ENCODE measurements around the gene APC. TPM values are rescaled to one million over a fixed set of nuclear protein-coding genes. Genes with fewer than 3 reads are reported as not detected.

APC gene
- total RNA-seq, 1 experiment from 2014 or later = 24.9 TPM

DNA sequence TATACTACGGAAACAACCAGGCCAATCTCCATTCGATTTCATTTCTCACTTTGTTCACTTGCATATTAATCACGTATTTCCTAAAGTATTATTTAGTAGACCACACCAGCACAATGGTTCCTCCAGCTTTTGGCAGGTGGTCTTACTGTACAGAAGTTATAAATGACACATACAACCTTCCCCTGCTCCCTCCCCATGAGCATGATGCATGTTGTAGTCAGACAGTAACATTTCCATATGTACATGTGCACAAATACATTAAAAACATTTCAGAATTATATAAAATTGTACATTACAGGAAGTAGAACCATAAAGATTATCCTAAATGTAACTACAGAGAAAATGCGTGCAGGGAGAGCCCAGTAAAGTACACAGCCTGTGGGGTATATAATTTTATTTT, 140.4 kb downstream of the APC start:
- ChIA-PET POLR2A (interaction anchor here (0.9 to 2.2 kb wide), 10 partner anchors 11 to 1053 kb away, joined by 3 to 13 read pairs (median 4); partner anchors contain the start of gene SRP19), CTCF (interaction anchor here (0.7 to 1.4 kb wide), 3 partner anchors 18 to 326 kb away, joined by 3 to 4 read pairs (median 3); no protein-coding TSS in a partner anchor)
- no peaks in the 10 kb centered on the region for H3K27me3 Mint-ChIP-seq (ENCODE audit: insufficient read depth, unreplicated experiment)
- no peak for DNase-seq (ENCODE audit: unreplicated experiment)
- no TSS peak for BruUV-seq (replicated peaks)
- H3K4me1 Mint-ChIP-seq (ENCODE audit: insufficient read depth, unreplicated experiment) = peaks cover 20% of the 10 kb centered on the region
- no peaks in the 10 kb centered on the region for H3K9me3 Mint-ChIP-seq (ENCODE audit: unreplicated experiment)
- intact Hi-C loops (cut with micrococcal nuclease) = loop anchor here (5.0 kb wide), 1 partner anchor 44 kb away; the partner anchor contains the start of gene REEP5
- peaks cover 42% of the 10 kb centered on the region for H3K36me3 Mint-ChIP-seq (ENCODE audit: insufficient read depth, unreplicated experiment)
- TF ChIP-seq, protein P1, sequence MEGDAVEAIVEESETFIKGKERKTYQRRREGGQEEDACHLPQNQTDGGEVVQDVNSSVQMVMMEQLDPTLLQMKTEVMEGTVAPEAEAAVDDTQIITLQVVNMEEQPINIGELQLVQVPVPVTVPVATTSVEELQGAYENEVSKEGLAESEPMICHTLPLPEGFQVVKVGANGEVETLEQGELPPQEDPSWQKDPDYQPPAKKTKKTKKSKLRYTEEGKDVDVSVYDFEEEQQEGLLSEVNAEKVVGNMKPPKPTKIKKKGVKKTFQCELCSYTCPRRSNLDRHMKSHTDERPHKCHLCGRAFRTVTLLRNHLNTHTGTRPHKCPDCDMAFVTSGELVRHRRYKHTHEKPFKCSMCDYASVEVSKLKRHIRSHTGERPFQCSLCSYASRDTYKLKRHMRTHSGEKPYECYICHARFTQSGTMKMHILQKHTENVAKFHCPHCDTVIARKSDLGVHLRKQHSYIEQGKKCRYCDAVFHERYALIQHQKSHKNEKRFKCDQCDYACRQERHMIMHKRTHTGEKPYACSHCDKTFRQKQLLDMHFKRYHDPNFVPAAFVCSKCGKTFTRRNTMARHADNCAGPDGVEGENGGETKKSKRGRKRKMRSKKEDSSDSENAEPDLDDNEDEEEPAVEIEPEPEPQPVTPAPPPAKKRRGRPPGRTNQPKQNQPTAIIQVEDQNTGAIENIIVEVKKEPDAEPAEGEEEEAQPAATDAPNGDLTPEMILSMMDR (IDR thresholded peaks at IDR 0.05; ENCODE audit: unreplicated experiment) = no peak
- no peak overlapping the region for H3K4me3 Mint-ChIP-seq (ENCODE audit: unreplicated experiment)
- peak overlapping the region; percentile 71 for H3K27ac Mint-ChIP-seq (ENCODE audit: low read depth, unreplicated experiment)

DNA sequence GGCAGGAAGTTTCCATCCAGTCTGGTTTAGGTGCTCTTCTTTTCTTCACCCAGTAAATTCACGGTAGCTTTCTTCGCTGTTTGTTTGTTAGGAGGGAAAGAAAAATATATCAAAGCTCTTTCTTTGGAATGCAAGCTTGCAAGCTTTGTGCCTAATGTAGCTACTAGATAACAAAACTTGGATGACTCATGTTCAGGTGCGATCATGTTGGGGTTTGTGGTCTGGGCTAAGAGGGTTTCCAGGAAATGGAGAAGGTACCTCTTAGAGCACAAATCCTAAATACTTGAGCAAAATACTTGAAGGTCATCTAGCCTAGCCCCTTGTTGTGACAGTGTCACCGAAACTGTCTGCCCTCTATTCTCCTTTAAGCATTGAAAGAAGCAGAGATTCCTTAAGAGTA, 141.1 kb downstream of the APC start:
- no peaks in the 10 kb centered on the region for H3K27me3 Mint-ChIP-seq (ENCODE audit: insufficient read depth, unreplicated experiment)
- intact Hi-C loops (cut with micrococcal nuclease) = loop anchor here (5.0 kb wide), 1 partner anchor 44 kb away; the partner anchor contains the start of gene REEP5
- H3K9me3 Mint-ChIP-seq (ENCODE audit: unreplicated experiment) = no peaks in the 10 kb centered on the region
- peak; percentile 56 for DNase-seq (ENCODE audit: unreplicated experiment)
- POLR2A ChIA-PET = interaction anchor here (0.6 to 2.2 kb wide), 8 partner anchors 11 to 1054 kb away, joined by 3 to 7 read pairs (median 4); partner anchors contain the start of gene SRP19
- H3K27ac Mint-ChIP-seq (ENCODE audit: low read depth, unreplicated experiment) = peak overlapping the region; percentile 71
- peaks cover 20% of the 10 kb centered on the region for H3K4me1 Mint-ChIP-seq (ENCODE audit: insufficient read depth, unreplicated experiment)
- TF ChIP-seq, protein P1 (IDR thresholded peaks at IDR 0.05; ENCODE audit: unreplicated experiment) = no peak
- peaks cover 35% of the 10 kb centered on the region for H3K36me3 Mint-ChIP-seq (ENCODE audit: insufficient read depth, unreplicated experiment)
- no TSS peak for BruUV-seq (replicated peaks)
- CTCF ChIA-PET = interaction anchor here (1.4 kb wide), 1 partner anchor 17 kb away, joined by 4 read pairs; no protein-coding TSS in a partner anchor
- peak overlapping the region; percentile 40 for H3K4me3 Mint-ChIP-seq (ENCODE audit: unreplicated experiment)

DNA sequence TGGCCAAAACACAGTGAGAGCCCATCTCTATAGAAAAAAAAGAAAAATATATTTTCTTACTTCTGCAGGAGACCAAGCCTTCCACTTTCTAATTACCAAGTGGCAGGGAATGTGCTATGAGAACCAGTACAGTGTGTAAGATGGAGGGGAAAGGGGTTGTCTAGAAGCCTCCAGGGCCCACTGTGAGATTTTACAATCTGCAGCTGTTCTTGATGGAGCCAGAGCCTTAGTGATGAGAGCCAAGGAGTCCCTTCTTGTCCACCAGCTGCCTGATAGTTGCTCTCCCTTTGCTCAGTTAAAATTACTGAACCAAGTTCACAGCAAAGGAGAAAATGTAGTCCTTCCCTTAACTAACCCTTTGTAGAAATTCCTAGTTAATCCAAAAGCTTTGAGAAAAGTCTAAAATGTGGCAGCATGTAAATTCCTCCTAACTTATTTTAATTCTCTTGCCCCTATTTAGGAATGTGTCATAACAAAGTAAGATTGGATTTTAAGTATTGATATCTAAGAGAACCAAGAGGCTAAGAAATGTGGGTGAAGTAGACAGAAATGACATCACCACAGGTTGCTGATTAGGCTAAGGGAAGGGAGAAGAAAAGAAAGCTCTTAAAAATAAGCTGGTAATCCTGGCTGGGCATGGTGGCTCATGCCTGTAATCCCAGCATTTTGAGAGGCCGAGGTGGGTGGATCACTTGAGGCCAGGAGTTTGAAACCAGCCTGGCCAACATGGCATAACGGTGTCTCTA, 142.7 kb downstream of the APC start:
- POLR2A ChIA-PET = interaction anchor here (0.8 to 2.2 kb wide), 7 partner anchors 9 to 87 kb away, joined by 3 to 10 read pairs (median 3); partner anchors contain the start of gene SRP19

DNA sequence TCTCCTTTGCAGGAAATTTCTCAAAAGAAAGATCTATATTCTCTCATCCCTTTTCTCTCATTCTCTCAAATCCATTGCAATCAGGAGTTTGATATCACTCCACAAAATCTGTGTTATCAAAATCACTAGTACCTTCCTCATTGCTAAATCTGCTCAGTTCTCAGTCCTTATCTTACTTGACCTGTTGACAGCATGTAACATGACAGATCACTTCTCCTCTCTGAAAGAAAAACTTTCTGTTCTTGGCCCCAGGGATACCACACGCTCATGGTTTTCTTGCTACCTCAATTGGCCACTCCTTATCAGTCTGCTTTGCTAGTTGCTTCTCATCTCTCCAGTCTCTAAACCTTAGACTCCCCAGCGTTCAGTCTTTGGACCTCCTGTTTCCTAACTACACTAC, 145.5 kb downstream of the APC start:
- DNase-seq (ENCODE audit: unreplicated experiment) = no peak
- ChIA-PET POLR2A (interaction anchor here (1.1 to 1.9 kb wide), 3 partner anchors 13 to 35 kb away, joined by 3 to 4 read pairs (median 3); partner anchors contain the start of gene SRP19), CTCF (no interaction called here)
- Mint-ChIP-seq H3K36me3 (ENCODE audit: insufficient read depth, unreplicated experiment) (peaks cover under 1% of the 10 kb centered on the region), H3K4me1 (ENCODE audit: insufficient read depth, unreplicated experiment) (peaks cover 9% of the 10 kb centered on the region), H3K4me3 (ENCODE audit: unreplicated experiment) (no peak overlapping the region), H3K27me3 (ENCODE audit: insufficient read depth, unreplicated experiment) (no peaks in the 10 kb centered on the region), H3K27ac (ENCODE audit: low read depth, unreplicated experiment) (no peak overlapping the region), H3K9me3 (ENCODE audit: unreplicated experiment) (no peaks in the 10 kb centered on the region)
- no TSS peak for BruUV-seq (replicated peaks)
- TF ChIP-seq, protein P1 (IDR thresholded peaks at IDR 0.05; ENCODE audit: unreplicated experiment) = no peak
- intact Hi-C loops (cut with micrococcal nuclease) = no loop called here

More for the DNA sequence above, 142.7 kb downstream of the APC start:
- TF ChIP-seq, protein P1 (IDR thresholded peaks at IDR 0.05; ENCODE audit: unreplicated experiment) = no peak
- Mint-ChIP-seq H3K4me1 (ENCODE audit: insufficient read depth, unreplicated experiment) (peaks cover 20% of the 10 kb centered on the region), H3K9me3 (ENCODE audit: unreplicated experiment) (no peaks in the 10 kb centered on the region), H3K36me3 (ENCODE audit: insufficient read depth, unreplicated experiment) (peaks cover 29% of the 10 kb centered on the region), H3K27me3 (ENCODE audit: insufficient read depth, unreplicated experiment) (no peaks in the 10 kb centered on the region), H3K27ac (ENCODE audit: low read depth, unreplicated experiment) (no peak overlapping the region), H3K4me3 (ENCODE audit: unreplicated experiment) (no peak overlapping the region)
- DNase-seq (ENCODE audit: unreplicated experiment) = no peak
- CTCF ChIA-PET = interaction anchor here (0.7 to 1.2 kb wide), 2 partner anchors 32 to 529 kb away, joined by 3 read pairs; no protein-coding TSS in a partner anchor
- intact Hi-C loops (cut with micrococcal nuclease) = no loop called here
- BruUV-seq (replicated peaks) = no TSS peak
